ENCODE results near the gene SPG21.

SPG21 gene

DNA sequence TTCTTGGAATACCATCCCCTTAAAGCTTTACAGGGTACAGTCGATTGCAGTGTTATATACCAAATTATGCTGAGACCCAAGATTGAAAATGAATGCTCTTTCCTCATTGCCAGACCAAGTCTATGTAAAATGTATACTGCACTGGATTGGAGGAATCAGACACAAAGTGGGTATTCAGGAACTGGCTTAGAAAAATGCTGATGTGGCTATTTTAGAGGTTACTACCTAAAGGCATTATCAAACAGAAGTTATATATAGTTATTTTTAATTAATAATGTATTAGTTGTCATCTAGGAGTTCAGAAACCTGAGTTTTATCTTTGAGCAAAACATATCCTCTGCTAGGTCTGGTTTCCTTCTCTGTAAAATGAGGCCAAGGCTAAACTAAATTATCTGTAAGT is 3.6 kb upstream of the SPG21 start:
- no peak for DNase-seq (ENCODE audit: low read depth in 2 of 2, low spot score in 1 of 2)

DNA sequence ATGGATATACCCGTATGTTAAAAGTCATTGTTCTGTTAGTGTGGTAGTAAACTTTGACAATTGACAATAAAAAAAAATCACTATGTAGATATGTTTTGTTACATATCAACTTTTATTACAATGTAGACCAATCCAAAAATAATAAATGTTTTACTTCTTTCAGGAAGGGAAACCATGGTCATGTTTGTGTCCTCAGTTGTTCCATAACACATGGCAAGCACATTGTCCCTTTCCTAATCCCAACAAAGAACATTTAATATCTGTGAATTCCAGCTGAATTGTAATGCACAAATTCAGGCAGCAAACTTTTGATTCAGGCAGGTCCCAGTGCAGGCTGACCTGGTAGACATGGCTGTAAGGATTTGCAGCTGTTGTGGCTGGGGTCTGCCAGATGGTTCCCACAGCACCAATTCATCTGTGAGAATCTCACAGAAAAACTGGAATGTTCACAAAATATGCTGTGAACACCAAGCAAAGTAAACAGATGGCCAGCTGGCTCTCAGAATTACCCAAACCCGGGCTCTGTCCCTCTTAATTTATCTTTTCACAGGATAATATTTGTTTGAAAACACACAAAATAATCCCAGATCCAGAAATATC is 1.9 kb upstream of the SPG21 start:
- no peak for DNase-seq (ENCODE audit: low read depth in 2 of 2, low spot score in 1 of 2)

DNA sequence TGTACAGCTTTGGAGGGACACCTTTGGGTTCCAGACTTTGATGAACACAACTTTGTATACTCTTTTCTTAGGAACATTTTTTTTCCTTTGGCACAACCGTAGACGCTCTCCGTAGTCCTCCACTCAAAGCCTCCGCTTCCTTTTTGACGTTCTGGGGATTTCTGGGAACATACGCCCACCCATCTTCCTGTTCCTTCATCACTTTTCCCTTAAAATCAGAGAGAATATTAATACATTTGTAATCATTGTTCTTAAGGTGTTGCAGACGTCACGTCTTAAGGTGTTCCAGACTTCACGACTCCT is 405 bp upstream of the SPG21 start:
- no peak for DNase-seq (ENCODE audit: low read depth in 2 of 2, low spot score in 1 of 2)

DNA sequence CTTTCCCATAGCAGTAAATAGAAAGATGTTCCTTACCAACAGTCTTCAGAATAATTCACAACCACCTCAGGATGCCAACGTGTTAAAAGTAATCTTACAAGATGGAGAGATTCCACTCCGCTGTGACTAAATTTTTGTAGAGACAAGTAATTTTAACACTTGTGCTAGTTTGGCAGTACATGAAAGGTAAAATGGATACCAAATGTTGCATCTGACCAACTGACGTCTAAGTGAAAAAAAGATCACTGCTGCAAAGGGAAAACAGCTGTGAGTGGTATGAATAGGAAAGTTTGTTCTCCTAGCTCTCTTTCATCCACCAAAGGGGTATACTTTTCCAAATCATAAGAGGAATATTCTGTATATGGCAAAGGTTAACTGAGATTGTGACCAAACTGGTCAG is 2.6 kb downstream of the SPG21 start:
- no peak for DNase-seq (ENCODE audit: low read depth in 2 of 2, low spot score in 1 of 2)

DNA sequence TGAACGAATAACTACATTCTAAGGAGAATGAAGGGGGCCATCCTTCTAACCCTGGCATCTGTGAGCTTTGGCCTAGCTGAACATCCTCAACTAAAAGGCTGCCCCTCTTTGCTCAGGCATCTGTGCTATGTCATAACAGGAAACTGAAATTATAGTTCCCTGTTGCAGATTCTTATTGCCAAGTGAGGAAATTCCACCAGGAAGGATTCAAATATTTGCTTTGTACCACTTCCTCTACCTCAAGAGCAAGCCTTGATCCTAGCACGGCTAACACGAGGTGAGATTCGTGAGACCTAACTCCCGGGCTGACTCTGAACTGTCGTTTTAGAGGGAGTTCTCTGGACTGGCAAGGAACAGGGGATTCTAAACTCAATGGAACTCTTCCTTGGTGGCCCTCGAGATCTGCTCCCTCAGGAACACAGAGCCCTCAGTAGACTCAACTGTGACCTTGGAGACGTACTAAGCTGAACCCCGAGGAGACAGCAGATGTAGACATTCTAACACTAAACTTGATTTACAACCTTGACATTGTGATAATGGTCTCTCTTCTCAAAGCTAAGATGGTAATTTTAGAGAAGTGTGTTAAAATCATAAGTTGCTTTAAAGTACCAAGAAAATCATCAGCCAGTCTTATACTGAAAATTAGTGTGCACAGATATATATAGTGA is 4.2 kb downstream of the SPG21 start:
- no peak for DNase-seq (ENCODE audit: low read depth in 2 of 2, low spot score in 1 of 2)

DNA sequence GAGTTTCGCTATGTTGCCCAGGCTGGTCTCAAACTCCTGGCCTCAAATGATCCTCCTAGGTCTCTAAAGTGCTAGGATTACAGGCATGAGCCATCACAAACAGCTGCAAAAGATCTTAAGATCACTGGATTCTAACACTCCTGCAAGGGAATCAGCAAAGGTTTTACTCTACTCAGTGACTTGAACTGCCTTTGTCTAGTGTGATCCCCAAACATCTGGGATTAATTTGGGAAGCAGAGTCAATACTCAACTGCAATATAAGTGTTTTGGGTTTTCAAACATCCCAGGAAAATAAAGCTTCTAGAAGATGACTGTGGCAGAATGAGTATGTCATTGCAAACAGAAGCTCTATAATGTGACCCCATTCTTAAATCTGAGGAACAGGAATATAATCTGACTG is 7.2 kb downstream of the SPG21 start:
- no peak for DNase-seq (ENCODE audit: low read depth in 2 of 2, low spot score in 1 of 2)

DNA sequence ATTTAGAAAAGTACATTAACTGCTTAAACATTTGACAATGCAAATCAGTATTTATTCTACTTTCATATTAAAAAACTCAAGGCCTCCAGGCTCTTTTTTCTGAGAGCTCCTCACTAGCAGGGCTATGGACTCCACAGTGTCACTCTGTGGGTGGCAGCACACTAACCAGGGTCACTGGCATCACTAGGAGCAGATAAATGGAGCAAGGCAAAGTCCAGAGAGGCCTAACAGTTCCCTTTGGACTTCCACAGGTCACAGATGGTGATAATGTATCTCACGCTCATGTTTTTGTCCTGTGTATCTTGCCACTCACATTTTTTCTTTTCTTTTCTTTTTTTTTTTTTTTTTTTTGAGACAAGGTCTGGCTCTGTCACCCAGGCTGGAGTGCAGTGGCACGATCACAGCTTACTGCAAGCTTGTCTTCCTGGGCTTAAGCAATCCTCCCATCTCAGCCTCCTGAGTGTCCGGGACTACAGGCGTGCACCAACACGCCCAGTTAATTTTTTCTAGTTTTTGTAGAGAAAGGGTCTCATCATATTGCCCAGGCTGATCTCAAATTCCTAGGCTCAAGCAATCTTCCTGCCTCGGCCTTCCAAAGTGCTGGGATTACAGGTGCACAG is 7.8 kb downstream of the SPG21 start:
- no peak for DNase-seq (ENCODE audit: low read depth in 2 of 2, low spot score in 1 of 2)

DNA sequence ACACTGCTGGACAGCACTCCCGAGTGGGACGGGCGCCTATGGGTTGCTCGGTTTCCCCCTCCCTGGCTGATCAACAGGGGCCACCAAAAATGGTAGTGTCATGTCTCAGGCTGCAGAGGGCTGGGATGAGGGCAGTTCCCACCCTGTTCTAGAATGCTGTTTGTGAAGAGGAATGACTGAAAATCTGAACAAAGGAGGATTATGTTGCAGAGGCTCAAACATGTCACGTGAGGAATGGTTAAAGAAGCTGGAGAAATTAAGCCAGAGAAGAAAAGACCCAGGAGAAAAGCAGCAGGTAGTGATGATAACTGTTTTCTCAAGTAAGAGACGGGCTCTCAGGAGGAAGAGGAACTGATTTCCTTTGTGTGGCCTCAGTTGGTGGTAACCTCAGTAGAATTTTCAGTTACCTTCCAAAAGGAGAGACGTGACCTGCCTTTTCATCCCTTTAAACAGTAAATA is 10.4 kb downstream of the SPG21 start:
- no peak for DNase-seq (ENCODE audit: low read depth in 2 of 2, low spot score in 1 of 2)

DNA sequence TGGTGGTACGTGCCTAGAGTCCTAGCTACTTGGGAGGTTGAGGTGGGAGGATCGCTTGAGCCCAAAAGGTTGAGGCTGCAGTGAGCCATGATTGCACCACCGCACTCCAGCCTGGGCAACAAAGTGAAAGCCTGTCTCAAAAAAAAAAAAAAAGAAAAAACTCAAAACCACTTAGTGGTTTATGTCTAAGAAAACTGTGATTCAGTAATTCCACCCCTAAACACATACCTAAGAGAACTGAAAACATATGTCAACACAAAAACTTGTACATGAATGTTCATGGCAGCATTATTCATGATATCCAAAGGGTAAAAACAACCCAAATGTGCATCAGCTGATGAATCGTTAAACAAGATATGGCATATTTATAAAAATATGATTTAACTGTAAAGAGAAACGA is 14.3 kb downstream of the SPG21 start:
- no peak for DNase-seq (ENCODE audit: low read depth in 2 of 2, low spot score in 1 of 2)

DNA sequence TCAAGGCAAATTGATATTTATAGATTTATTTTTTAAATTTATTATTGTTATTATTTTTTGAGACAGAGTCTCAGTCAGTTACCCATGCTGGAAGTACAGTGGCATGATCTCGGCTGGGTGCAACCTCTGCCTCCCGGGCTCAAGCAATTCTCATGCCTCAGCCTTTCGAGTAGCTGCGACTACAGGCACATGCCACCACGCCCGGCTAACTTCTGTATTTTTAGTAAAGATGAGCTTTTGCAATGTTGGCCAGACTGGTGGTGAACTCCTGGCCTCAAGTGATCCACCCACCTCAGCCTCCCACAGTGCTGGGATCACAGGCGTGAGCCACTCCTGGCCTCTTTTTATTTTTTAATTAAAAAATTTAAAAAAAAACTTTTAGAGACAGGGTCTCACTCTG is 19.0 kb downstream of the SPG21 start:
- no peak for DNase-seq (ENCODE audit: low read depth in 2 of 2, low spot score in 1 of 2)

DNA sequence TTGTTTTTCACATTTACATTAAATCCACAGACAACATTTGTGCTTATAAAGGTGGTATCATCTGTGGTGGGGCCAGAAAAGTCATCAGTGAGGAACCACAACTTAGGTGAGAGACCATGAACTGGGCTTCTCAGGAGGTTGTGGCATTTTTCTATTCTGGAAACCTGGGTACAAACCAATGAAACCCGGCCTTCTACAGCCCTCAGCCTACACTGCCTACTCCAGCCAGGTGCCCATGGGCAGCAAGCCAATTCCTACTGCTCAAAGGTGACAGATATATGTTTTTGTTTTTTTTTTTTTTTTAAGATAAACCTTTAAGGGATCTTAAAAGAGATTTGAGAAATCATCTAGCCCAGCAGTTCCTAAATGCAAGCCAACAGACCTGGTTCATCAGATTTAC is 20.3 kb downstream of the SPG21 start:
- no peak for DNase-seq (ENCODE audit: low read depth in 2 of 2, low spot score in 1 of 2)

DNA sequence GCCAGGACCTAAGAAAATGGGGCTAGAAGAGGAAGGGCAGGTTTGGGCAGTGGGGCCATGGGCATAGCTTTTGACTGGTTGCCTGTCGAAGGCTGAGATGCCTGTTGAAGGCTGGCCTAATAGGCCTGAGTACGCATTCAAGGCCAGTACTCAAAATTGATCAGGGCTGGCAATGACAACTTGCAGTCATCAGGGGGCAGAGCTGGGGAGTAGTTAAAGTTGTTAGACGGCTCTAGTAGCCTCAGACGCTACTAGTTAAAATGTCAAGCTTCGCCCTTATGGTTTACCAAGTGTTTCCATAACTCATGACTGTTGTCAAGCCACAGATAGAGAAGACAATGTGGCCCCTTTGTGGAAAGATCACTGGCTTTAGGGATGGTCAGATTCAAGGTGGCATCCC is 28.7 kb downstream of the SPG21 start:
- DNase-seq (ENCODE audit: low read depth in 2 of 2, low spot score in 1 of 2): no peak

DNA sequence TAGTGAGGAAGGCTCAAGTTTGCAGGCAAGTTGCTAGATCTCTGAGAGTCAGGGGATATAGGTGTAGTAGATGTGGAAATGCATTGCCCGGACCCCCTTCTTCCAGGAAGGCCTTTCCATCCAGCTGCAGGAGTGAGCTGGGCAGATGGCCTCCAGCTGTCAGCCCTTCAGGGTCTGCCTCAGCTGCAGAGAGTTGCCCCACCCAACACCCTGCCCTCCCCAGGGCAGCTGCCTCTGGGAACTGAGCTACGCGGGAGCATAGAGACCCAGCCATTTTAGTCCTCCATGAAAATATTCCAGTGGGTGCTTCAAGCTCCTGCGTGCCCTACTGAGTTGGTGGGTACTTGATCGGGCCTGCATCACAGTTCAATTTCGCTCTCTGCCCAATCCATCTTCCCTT is 29.6 kb downstream of the SPG21 start:
- DNase-seq (ENCODE audit: low read depth in 2 of 2, low spot score in 1 of 2): no peak

DNA sequence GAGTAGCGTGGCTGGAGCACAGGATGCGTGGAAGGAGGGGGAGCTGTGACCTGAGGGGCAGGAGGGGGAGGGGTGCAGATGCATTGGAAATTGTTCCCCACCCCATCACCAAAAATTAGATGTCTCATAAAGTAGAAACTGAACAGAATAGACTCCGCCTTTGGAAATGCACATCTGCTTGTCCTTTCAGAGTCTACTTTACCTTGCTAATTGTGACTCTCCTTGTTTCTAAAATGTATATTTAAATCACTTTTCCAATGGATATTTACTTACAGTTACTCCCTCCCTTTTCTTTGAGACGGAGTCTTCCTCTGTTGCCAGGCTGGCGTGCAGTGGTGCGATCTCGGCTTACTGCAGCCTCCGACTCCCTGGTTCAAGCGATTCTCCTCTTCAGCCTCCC is 30.6 kb downstream of the SPG21 start:
- no peak for DNase-seq (ENCODE audit: low read depth in 2 of 2, low spot score in 1 of 2)

DNA sequence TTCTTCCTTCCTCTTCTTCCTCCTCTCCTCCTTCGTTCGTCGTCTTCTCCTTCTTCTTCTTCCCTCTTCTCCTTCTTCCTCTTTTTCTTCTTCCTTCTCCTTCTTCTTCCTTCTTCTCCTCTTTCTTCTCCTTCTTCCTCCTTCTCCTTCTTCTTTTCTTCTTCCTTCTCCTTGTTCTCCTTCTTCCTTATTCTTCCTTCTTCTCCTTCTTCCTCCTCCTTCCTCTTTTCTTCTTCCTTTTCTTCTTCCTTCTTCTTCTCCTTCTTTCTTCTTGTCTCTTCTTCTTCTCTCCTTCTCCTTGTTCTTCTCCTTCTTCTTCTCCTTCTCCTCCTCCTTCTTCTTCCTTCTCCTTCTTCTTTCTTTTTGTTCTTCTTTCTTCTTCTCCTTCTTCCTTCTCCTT is 35.3 kb downstream of the SPG21 start:
- DNase-seq (ENCODE audit: low read depth in 2 of 2, low spot score in 1 of 2): no peak

DNA sequence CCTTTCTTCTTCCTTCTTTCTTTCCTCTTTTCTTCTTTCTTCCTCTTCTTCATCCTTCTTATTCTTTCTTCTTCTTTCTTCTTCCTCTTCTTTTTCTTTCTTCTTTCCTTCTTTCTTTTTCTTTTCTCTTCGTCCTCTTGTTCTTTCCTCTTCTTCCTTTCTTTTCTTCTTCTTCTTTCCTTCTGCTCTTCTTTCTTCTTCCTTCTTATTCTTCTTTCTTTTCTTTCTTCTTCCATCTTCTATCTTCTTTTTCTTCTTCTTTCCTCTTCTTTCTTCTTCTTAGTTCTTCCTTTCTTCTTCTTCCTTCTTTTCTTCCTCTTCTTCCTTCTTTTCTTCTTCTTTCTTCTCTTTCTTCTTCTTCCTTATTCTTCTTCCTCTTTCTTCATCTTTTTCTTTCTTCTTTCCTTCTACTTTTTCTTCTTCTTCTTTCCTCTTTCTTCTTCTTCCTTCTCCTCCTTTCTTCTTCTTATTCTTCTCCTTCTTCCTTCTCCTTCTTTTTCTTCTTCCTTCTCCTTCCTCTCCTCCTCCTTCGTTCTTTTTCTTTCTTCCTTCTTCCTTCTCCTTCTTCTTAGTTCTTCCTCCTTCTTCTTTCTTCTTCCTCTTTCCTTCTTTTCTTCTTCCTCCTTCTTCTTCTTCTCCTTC is 37.8 kb downstream of the SPG21 start:
- no peak for DNase-seq (ENCODE audit: low read depth in 2 of 2, low spot score in 1 of 2)

DNA sequence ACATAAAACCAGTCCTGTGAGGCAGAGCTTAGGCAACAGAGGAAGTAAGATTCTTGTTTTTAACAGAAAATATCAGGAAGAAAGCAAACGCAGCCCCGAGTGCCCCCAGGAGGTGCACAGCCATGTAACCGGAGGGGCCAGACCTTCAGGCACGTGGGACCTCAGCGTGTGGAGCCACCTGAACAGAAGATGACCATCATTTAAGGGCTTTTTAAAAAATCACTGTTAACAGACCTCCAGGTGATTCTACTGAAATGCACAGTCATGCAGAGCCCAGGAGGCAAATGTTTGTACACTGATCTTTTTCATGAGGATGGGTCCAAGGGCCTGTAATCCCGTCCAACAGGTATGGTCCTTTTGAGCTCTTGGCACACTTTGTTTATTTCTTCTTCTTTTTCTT is 38.8 kb downstream of the SPG21 start:
- DNase-seq (ENCODE audit: low read depth in 2 of 2, low spot score in 1 of 2): no peak

DNA sequence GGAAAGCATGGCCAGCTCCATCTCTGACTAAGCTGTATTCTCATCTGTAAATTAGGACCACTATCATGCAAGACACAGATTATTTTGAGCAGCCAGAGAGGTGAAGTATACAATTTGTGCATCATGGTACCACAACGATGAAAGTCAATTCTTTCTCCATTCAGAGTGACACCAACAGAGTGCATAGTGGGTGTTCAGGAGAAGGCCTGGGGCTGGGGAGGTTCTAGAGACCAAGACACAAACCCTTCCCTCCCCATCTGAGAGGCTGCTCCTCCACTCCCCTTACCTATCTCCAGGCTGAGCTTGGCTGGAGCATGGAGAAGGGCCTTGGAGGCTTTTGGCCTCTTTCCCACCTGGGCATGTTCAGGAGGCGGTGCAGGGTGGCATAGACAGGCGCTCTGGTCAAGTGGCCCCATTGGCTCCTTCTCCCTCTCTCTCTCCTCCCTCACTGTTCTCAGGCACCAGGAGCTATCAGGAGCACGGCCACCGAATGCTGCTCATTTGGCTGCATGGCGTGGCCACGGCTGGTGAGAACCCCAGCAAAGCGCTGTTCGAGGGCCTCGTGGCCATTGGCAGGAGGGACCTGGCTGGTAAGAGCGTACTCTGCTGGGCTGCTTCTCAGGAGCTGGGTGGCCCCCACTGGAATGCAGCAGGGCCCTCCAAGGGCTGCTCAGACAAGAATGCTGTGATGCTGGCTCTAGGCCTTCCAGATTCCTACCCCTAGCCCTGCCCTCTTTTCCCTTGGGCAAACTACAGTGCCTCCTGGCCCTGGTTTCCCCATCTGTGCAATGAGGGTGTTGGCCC is 40.1 kb downstream of the SPG21 start:
- no peak for DNase-seq (ENCODE audit: low read depth in 2 of 2, low spot score in 1 of 2)

DNA sequence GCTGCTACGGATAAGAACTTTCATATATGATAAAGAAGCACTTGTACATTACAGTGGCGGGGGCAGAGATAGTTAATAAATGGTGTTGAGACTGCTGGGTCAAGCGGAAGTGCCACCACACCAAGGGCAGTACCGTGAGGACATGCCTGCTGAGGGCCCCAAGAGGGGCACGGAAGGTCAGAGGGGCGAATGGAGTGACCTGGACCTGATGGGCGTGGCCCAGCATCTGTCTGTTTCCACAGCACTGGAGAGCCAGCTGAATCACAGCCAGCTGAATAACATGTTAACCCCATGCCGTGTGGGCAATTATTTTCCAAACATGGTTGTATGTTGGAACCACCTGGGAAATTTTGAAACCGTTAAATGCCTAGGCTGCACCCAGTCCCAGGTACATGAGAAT is 40.8 kb downstream of the SPG21 start:
- DNase-seq (ENCODE audit: low read depth in 2 of 2, low spot score in 1 of 2): no peak

DNA sequence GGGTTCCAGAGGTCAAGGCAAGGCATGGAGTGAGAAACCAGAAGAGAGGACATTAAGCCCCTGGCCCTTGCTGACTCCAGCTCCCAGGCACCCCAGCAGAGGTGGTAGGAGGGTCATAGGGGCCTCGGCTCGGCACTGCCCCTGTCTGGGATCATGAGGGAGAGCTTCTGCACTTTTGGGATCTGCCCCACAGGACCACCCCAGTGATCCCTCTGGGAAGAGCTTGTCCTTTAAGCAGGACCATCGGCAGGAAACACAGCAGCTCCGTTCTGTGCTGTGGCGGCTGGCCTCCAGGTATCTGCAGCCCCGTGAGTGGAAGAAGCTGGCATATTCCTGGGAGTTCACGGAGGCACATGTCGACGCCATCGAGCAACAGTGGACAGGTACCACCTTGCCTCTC is 42.5 kb downstream of the SPG21 start:
- no peak for DNase-seq (ENCODE audit: low read depth in 2 of 2, low spot score in 1 of 2)

DNA sequence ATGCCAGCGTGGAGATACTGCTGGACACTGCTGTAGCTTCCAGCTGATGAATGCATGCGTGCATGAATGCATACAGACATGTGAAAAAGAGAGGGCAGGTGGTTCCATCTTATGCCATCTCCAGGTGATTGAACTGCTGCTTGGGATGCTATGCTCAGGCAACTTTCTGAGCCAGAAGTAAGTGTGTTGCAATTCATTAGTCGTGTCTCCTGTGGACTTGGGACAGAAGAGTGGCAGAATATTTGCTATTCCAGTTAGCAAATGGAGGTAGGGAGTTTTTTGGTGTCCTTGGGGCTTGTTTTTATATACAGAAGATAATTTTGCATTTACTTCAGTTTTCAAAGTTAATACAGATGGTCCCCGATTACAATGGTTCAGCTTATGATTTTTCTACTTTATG is 44.8 kb downstream of the SPG21 start:
- no peak for DNase-seq (ENCODE audit: low read depth in 2 of 2, low spot score in 1 of 2)

Measured in stimulated activated CD8-positive, alpha-beta memory T cell treated with anti-CD3 and anti-CD28 coated beads, Interleukin-4, amount 100 ng/mL, for 1 hour (primary cell).